Neural cell (in vitro differentiated cells): ENCODE data around the gene NFIB. TPM values are rescaled to one million over a fixed set of nuclear protein-coding genes. Genes with fewer than 3 reads are reported as not detected.

ENCODE experiments used
- H2AFZ ChIP-seq: fragments of 200-600, 300-800 bp; sonication (generic), shearing (Covaris generic); 2 replicates; pipeline ENCODE4 v1.6.0; 2014; ENCODE audit warnings: low read depth, mild to moderate bottlenecking, antibody characterized with exemption, low read length, moderate library complexity
- H3F3A ChIP-seq: fragments of 200-600 bp; shearing (Covaris generic); 2 replicates; pipeline ENCODE4 v1.6.1; 2016; ENCODE audit warnings: mild to moderate bottlenecking, moderate library complexity, mixed read lengths, antibody characterized with exemption, low read length; ENCODE audit not compliant: insufficient read depth, poor library complexity, severe bottlenecking
- H3K27ac ChIP-seq: fragments of 200-600, 300-800 bp; sonication (generic), shearing (Covaris generic); 2 replicates; pipeline ENCODE4 v1.5.1; 2014; ENCODE audit warnings: mild to moderate bottlenecking, low read length, moderate library complexity
- H3K27me3 ChIP-seq: fragments of 300-800, 200-600 bp; sonication (generic), shearing (Covaris generic); 2 replicates; pipeline ENCODE4 v1.6.0; 2014; ENCODE audit warnings: mild to moderate bottlenecking, low read depth, low read length, moderate library complexity; ENCODE audit not compliant: insufficient read depth
- H3K36me3 ChIP-seq: fragments of 300-800, 200-600 bp; sonication (generic), shearing (Covaris generic); 2 replicates; pipeline ENCODE4 v1.5.1; 2014; ENCODE audit warnings: mild to moderate bottlenecking, antibody characterized with exemption, low read length, moderate library complexity; ENCODE audit not compliant: insufficient read depth
- H3K4me2 ChIP-seq: fragments of 300-800, 200-600 bp; sonication (generic), shearing (Covaris generic); 2 replicates; pipeline ENCODE4 v1.6.0; 2014; ENCODE audit warnings: mild to moderate bottlenecking, low read length
- H3K4me3 ChIP-seq: fragments of 300-800, 200-600 bp; sonication (generic), shearing (Covaris generic); 2 replicates; pipeline ENCODE4 v1.5.1; 2014; ENCODE audit warnings: mild to moderate bottlenecking, low read length, moderate library complexity
- H3K79me2 ChIP-seq: fragments of 200-600 bp; shearing (Covaris generic); replicated peaks from 2 replicates; pipeline ENCODE4 v1.6.0; 2014; ENCODE audit warnings: mild to moderate bottlenecking, low read length, moderate library complexity; ENCODE audit not compliant: insufficient read depth
- H3K9ac ChIP-seq: fragments of 300-800, 200-600 bp; sonication (generic), shearing (Covaris generic); 2 replicates; pipeline ENCODE4 v1.6.1; 2016; ENCODE audit warnings: mild to moderate bottlenecking, low read length, mixed read lengths
- H3K9me2 ChIP-seq: fragments of 200-600 bp; shearing (Covaris generic); 2 replicates; pipeline ENCODE4 v1.6.1; 2016; ENCODE audit warnings: mild to moderate bottlenecking, low read length, mixed read lengths; ENCODE audit not compliant: insufficient read depth
- H3K9me3 ChIP-seq: fragments of 200-600, 300-800 bp; sonication (generic), shearing (Covaris generic); 2 replicates; pipeline ENCODE4 v1.6.1; 2016; ENCODE audit warnings: mild to moderate bottlenecking, mixed run types, low read length, moderate library complexity, mixed read lengths
- H4K20me1 ChIP-seq: fragments of 200-600 bp; shearing (Covaris generic); 2 replicates; pipeline ENCODE4 v1.6.1; 2016; ENCODE audit warnings: mild to moderate bottlenecking, mixed run types; ENCODE audit not compliant: insufficient read depth
- EP300 ChIP-seq: fragments of 450-650 bp; conservative IDR thresholded peaks from 2 replicates; pipeline ENCODE4 v1.6.1; 2014; ENCODE audit warnings: antibody characterized with exemption, mild to moderate bottlenecking, moderate library complexity; ENCODE audit not compliant: poor library complexity, severe bottlenecking
- EZH2 ChIP-seq: fragments of 200-600, 300-800 bp; shearing (Covaris generic), sonication (generic); IDR thresholded peaks from 2 replicates; pipeline ENCODE4 v1.6.1; 2014; ENCODE audit warnings: antibody characterized with exemption, low read length, borderline replicate concordance, mild to moderate bottlenecking; ENCODE audit not compliant: insufficient read depth, poor library complexity, severe bottlenecking
- MXI1 ChIP-seq: fragments of 450-650 bp; conservative IDR thresholded peaks from 2 replicates; pipeline ENCODE4 v1.6.1; 2014; ENCODE audit warnings: antibody characterized with exemption, mild to moderate bottlenecking; ENCODE audit not compliant: poor library complexity, severe bottlenecking
- POLR2AphosphoS5 ChIP-seq: IDR thresholded peaks from 2 replicates; pipeline ENCODE4 v1.6.1; 2012
- RAD21 ChIP-seq: fragments of 450-650 bp; conservative IDR thresholded peaks from 2 replicates; pipeline ENCODE4 v1.6.1; 2014; ENCODE audit warnings: antibody characterized with exemption, mild to moderate bottlenecking, moderate library complexity
- REST ChIP-seq: IDR thresholded peaks from 2 replicates; pipeline ENCODE4 v1.6.1; 2012; ENCODE audit warnings: borderline replicate concordance
- SMC3 ChIP-seq: fragments of 450-650 bp; conservative IDR thresholded peaks from 2 replicates; pipeline ENCODE4 v1.6.1; 2014; ENCODE audit warnings: antibody characterized with exemption, mild to moderate bottlenecking, moderate library complexity; ENCODE audit not compliant: poor library complexity
- TAF1 ChIP-seq: IDR thresholded peaks from 2 replicates; pipeline ENCODE4 v1.6.1; 2012; ENCODE audit warnings: low read depth
- polyA plus RNA-seq: library from polyadenylated mRNA; depleted of rRNA; stranded (reverse); fragments of >200 nt; gene quantifications from 2 replicates; pipeline ENCODE4 v1.2.3, GENCODE V29; 2014
- TF ChIP-seq, protein P1 (sequence below): fragments of 450-650 bp; IDR thresholded peaks from 2 replicates; pipeline ENCODE4 v1.5.1; 2014; ENCODE audit warnings: antibody characterized with exemption, mild to moderate bottlenecking, moderate library complexity; ENCODE audit not compliant: poor library complexity, severe bottlenecking

NFIB gene
- polyA plus RNA-seq, 1 donor from 2014 or later = 0.73 TPM

GRCh38 chr9:14318361-14318760, 4.4 kb upstream of the NFIB start:
- TF ChIP-seq POLR2AphosphoS5 (no peak), EP300 (no peak), RAD21 (no peak), SMC3 (no peak), TAF1 (no peak), MXI1 (no peak)
- no peak overlapping the region for H3K27ac ChIP-seq
- H3K9ac ChIP-seq = no peak overlapping the region
- H3K9me2 ChIP-seq = no peaks in the 10 kb centered on the region
- H4K20me1 ChIP-seq = no peaks in the 10 kb centered on the region
- no peaks in the 10 kb centered on the region for H3K9me3 ChIP-seq
- H3K79me2 ChIP-seq = no peaks in the 10 kb centered on the region
- no peaks in the 10 kb centered on the region for H3K36me3 ChIP-seq
- H3K27me3 ChIP-seq = peaks cover 75% of the 10 kb centered on the region
- no peaks in the 10 kb centered on the region for H3F3A ChIP-seq
- no peak overlapping the region for H2AFZ ChIP-seq
- no peak overlapping the region for H3K4me3 ChIP-seq
- no peak overlapping the region for H3K4me2 ChIP-seq

DNA sequence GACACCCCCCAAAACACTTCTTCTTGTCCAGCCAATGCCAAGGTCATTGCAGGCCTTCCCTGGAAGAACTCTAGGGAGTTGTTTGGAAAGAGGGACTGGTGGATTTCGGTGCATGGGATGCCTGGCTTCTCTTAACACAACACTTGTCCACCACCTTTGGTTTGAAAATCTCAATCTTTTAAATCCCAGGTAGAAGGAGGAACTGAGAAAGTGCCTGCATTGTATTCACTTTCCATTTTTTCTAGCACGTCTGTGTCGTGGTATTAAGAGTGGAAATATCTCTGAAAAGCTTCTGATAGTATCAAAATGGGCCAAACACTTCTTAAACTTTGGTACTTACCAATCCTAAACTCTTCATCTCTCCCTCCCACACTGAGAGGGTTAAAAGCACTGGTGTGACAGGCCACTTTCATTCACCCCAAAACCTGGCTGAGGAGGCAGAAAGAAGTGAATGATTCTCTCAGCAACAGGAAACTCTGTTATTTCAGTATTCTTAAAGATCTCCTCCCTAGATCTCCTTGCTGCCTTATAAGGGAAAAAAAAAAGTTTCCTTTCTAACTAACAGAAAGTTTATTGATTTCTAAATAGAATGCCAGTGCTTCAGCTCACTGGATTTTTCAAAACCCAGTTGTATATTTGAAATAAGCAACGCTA, 3.9 kb upstream of the NFIB start:
- Histone ChIP-seq H3K27me3 (peaks cover 74% of the 10 kb centered on the region), H3K9me3 (no peaks in the 10 kb centered on the region), H4K20me1 (no peaks in the 10 kb centered on the region), H3K9ac (no peak overlapping the region), H2AFZ (no peak overlapping the region), H3K79me2 (no peaks in the 10 kb centered on the region), H3K36me3 (no peaks in the 10 kb centered on the region), H3K4me2 (no peak overlapping the region), H3F3A (no peaks in the 10 kb centered on the region), H3K4me3 (no peak overlapping the region), H3K9me2 (no peaks in the 10 kb centered on the region), H3K27ac (no peak overlapping the region)
- no peak for TF ChIP-seq POLR2AphosphoS5
- no peak for TF ChIP-seq EZH2
- TF ChIP-seq SMC3 = no peak

DNA sequence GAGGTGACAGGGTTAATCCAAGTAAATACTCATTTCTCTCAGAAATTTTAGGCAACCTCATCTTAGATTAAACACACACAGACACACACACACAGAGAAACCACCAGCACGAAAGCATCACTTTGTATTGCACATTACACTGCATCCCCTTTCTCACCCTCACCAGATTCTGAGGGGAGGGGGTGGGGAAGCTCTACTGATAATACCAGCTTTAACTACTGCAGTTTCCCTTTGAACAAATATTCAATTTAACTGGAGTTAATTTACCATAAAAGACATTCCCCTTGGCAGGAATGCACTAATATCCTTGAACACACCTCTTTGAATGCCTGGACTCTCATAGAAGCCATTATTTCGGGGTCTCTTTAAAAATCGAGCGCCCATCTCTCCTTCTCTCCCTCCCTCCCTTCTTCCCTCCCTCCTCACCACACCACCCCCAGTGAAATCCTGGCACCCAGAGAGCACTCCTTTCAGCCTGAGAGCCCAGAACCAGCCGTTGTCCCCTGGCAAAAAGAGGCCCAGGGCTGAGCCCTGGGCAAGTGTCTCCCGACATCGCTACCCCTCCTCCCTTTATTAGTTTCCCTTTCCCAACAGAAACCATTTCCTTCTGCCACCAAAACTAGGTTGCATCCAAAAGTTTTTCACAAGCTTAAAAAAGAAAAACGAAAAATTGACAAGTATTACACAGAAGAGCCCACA, 2.8 kb upstream of the NFIB start:
- no peak for TF ChIP-seq EZH2
- TF ChIP-seq TAF1 = no peak
- TF ChIP-seq POLR2AphosphoS5 = no peak
- TF ChIP-seq SMC3 = no peak
- TF ChIP-seq, protein P1, sequence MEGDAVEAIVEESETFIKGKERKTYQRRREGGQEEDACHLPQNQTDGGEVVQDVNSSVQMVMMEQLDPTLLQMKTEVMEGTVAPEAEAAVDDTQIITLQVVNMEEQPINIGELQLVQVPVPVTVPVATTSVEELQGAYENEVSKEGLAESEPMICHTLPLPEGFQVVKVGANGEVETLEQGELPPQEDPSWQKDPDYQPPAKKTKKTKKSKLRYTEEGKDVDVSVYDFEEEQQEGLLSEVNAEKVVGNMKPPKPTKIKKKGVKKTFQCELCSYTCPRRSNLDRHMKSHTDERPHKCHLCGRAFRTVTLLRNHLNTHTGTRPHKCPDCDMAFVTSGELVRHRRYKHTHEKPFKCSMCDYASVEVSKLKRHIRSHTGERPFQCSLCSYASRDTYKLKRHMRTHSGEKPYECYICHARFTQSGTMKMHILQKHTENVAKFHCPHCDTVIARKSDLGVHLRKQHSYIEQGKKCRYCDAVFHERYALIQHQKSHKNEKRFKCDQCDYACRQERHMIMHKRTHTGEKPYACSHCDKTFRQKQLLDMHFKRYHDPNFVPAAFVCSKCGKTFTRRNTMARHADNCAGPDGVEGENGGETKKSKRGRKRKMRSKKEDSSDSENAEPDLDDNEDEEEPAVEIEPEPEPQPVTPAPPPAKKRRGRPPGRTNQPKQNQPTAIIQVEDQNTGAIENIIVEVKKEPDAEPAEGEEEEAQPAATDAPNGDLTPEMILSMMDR = no peak
- no peak for TF ChIP-seq MXI1
- TF ChIP-seq EP300 = no peak
- TF ChIP-seq RAD21 = no peak
- no peak for TF ChIP-seq REST
- Histone ChIP-seq H3K79me2 (peaks cover 3% of the 10 kb centered on the region), H3F3A (no peaks in the 10 kb centered on the region), H3K27ac (no peak overlapping the region), H3K27me3 (peaks cover 84% of the 10 kb centered on the region), H3K4me2 (no peak overlapping the region), H2AFZ (no peak overlapping the region), H3K9me3 (no peaks in the 10 kb centered on the region), H3K9ac (no peak overlapping the region), H3K36me3 (no peaks in the 10 kb centered on the region), H3K4me3 (no peak overlapping the region), H4K20me1 (no peaks in the 10 kb centered on the region), H3K9me2 (no peaks in the 10 kb centered on the region)
